Liver (tissue), 9 donors: ENCODE results near the gene SNAI3. TPM values are rescaled to one million over a fixed set of nuclear protein-coding genes. Genes with fewer than 3 reads are reported as not detected.

Source experiments
- DNase-seq: peaks from one replicate; pipeline ENCODE4 v3.0.0-alpha.2; 2017; ENCODE audit warnings: low spot score
- H3K27ac ChIP-seq, 2 donors: one replicate each; pipeline ENCODE4 v1.7.0; 2013; ENCODE audit warnings: inconsistent platforms in 2 of 2, low read length in 2 of 2, control low read depth in 1 of 2, low read depth in 1 of 2, mild to moderate bottlenecking in 1 of 2
- H3K27me3 ChIP-seq, 4 donors: one replicate each; pipeline versions ENCODE4 v1.6.1 to v1.7.0; 2013; ENCODE audit warnings: low read length in 3 of 4, inconsistent platforms in 1 of 4, mild to moderate bottlenecking in 1 of 4, moderate library complexity in 1 of 4; ENCODE audit not compliant: control insufficient read depth in 4 of 4, insufficient read depth in 4 of 4
- H3K36me3 ChIP-seq, 4 donors: one replicate each; pipeline versions ENCODE4 v1.6.1 to v1.7.0; 2013; ENCODE audit warnings: low read length in 3 of 4, mild to moderate bottlenecking in 3 of 4, low read depth in 1 of 4, moderate library complexity in 1 of 4; ENCODE audit not compliant: control insufficient read depth in 4 of 4, insufficient read depth in 3 of 4
- H3K4me1 ChIP-seq, 4 donors: one replicate each; pipeline versions ENCODE4 v1.6.1 to v1.7.0; 2013; ENCODE audit warnings: low read length in 3 of 4, mild to moderate bottlenecking in 3 of 4, moderate library complexity in 1 of 4; ENCODE audit not compliant: control insufficient read depth in 4 of 4, insufficient read depth in 4 of 4
- H3K4me3 ChIP-seq, 3 donors: one replicate each; pipeline versions ENCODE4 v1.6.1 to v1.7.0; 2013; ENCODE audit warnings: low read length in 3 of 3, control low read depth in 1 of 3, low read depth in 1 of 3, mild to moderate bottlenecking in 1 of 3
- H3K9ac ChIP-seq, 2 donors: one replicate each; pipeline ENCODE4 v1.7.0; 2013; ENCODE audit warnings: low read length in 2 of 2, mild to moderate bottlenecking in 2 of 2, moderate library complexity in 2 of 2, control low read depth in 1 of 2, low read depth in 1 of 2
- H3K9me3 ChIP-seq, 4 donors: one replicate each; pipeline versions ENCODE4 v1.6.1 to v1.7.0; 2013; ENCODE audit warnings: low read length in 3 of 4; ENCODE audit not compliant: control insufficient read depth in 4 of 4
- ATF3 ChIP-seq: IDR thresholded peaks from 2 replicates; pipeline ENCODE4 v1.6.1; 2016; ENCODE audit warnings: antibody characterized with exemption
- CTCF ChIP-seq: fragments of 150-350 bp; IDR thresholded peaks from 2 replicates; pipeline ENCODE4 v1.5.1; 2017; ENCODE audit warnings: improper control_type of control experiment, low read depth, low read length; ENCODE audit not compliant: missing input control
- EGR1 ChIP-seq, 2 donors: IDR thresholded peaks; 2 replicates each; pipeline ENCODE4 v1.6.1; 2016 to 2018; ENCODE audit warnings: antibody characterized with exemption in 2 of 2, low read depth in 2 of 2
- FOXA1 ChIP-seq: IDR thresholded peaks from 2 replicates; pipeline ENCODE4 v1.6.1; 2016; ENCODE audit warnings: antibody characterized with exemption
- FOXA2 ChIP-seq: IDR thresholded peaks from 2 replicates; pipeline ENCODE4 v1.6.1; 2016; ENCODE audit warnings: antibody characterized with exemption
- GABPA ChIP-seq, 2 donors: IDR thresholded peaks in 1 of 2; conservative IDR thresholded peaks in 1 of 2; 2 replicates each; pipeline ENCODE4 v1.6.1; 2016; ENCODE audit warnings: antibody characterized with exemption in 2 of 2, mild to moderate bottlenecking in 1 of 2, moderate library complexity in 1 of 2
- HNF4A ChIP-seq, 2 donors: conservative IDR thresholded peaks; 2 replicates each; pipeline ENCODE4 v1.6.1; 2016; ENCODE audit warnings: antibody characterized with exemption in 2 of 2, mild to moderate bottlenecking in 2 of 2
- HNF4G ChIP-seq: IDR thresholded peaks from 2 replicates; pipeline ENCODE4 v1.6.1; 2016; ENCODE audit warnings: antibody characterized with exemption
- JUND ChIP-seq, 2 donors: IDR thresholded peaks; 2 replicates each; pipeline ENCODE4 v1.6.1; 2016; ENCODE audit warnings: antibody characterized with exemption in 2 of 2
- MAX ChIP-seq: IDR thresholded peaks from 2 replicates; pipeline ENCODE4 v1.6.1; 2016; ENCODE audit warnings: antibody characterized with exemption
- NR2F2 ChIP-seq: IDR thresholded peaks from 2 replicates; pipeline ENCODE4 v1.6.1; 2016; ENCODE audit warnings: antibody characterized with exemption
- RAD21 ChIP-seq, 2 donors: IDR thresholded peaks; 2 replicates each; pipeline ENCODE4 v1.6.1; 2016; ENCODE audit warnings: antibody characterized with exemption in 2 of 2, mild to moderate bottlenecking in 2 of 2
- REST ChIP-seq: IDR thresholded peaks from 2 replicates; pipeline ENCODE4 v1.6.1; 2016; ENCODE audit warnings: antibody characterized with exemption, mild to moderate bottlenecking
- RXRA ChIP-seq, 2 donors: IDR thresholded peaks; 2 replicates each; pipeline ENCODE4 v1.6.1; 2017 to 2018; ENCODE audit warnings: antibody characterized with exemption in 2 of 2, mild to moderate bottlenecking in 1 of 2
- SP1 ChIP-seq: IDR thresholded peaks from 2 replicates; pipeline ENCODE4 v1.6.1; 2018; ENCODE audit warnings: antibody characterized with exemption, mild to moderate bottlenecking
- TAF1 ChIP-seq: conservative IDR thresholded peaks from 2 replicates; pipeline ENCODE4 v1.6.1; 2016; ENCODE audit warnings: antibody characterized with exemption, mild to moderate bottlenecking
- YY1 ChIP-seq: IDR thresholded peaks from 2 replicates; pipeline ENCODE4 v1.6.1; 2016; ENCODE audit warnings: antibody characterized with exemption, mild to moderate bottlenecking
- ZBTB33 ChIP-seq: IDR thresholded peaks from 2 replicates; pipeline ENCODE4 v1.6.1; 2016; ENCODE audit warnings: antibody characterized with exemption
- WGBS: extraction: QIAGEN DNeasy Blood & Tissue Kit; methylation state at CpG from one replicate; pipeline ENCODE4 v1.1.7; 2013; 5-methylcytosine and 5-hydroxymethylcytosine counted together
- polyA plus RNA-seq, 2 donors: library from polyadenylated mRNA; stranded (reverse) in 1 of 2; unstranded in 1 of 2; fragments of 200-250 nt in 1 of 2; fragments of >200 nt in 1 of 2; fragmentation: Nextera tagmentation in 1 of 2; extraction: Ambion mirVana in 1 of 2; gene quantifications; one replicate each; pipeline versions ENCODE4 v1.2.1 to v1.2.3, GENCODE V29; 2013 to 2015
- total RNA-seq, 2 donors: library from RNA; depleted of rRNA; stranded (reverse); fragments of >200 nt; gene quantifications; one replicate each; pipeline ENCODE4 v1.2.3, GENCODE V29; 2014
- donor health status: healthy.
- donor health status: healthy.
- donor health status: healthy.
- donor health status: healthy.
- donor health status: healthy.

The SNAI3 gene
- total and polyA plus RNA-seq, 4 donors, result 0.05 to 0.48 (median 0.20) TPM

GRCh38 chr16:88713568-88714419 is 27.5 kb upstream of the SNAI3 start:
- Histone ChIP-seq H3K36me3 (peaks cover 10 to 53% (median 16%) of the 10 kb centered on the region in 4 donors), H3K9ac (no peak overlapping the region), H3K27me3 (no peaks in the 10 kb centered on the region), H3K4me1 (no peaks in the 10 kb centered on the region), H3K4me3 (no peak overlapping the region), H3K27ac (no peak overlapping the region), H3K9me3 (no peaks in the 10 kb centered on the region)
- 87% methylated on average over 30 of the region's 30 CpGs for WGBS
- DNase-seq, result no peak
- TF ChIP-seq YY1 (no peak), FOXA2 (no peak), HNF4G (no peak), REST (no peak), ATF3 (no peak), HNF4A (conservative IDR thresholded peaks at IDR 0.05) (no peak)

- 93% methylated on average over 15 of the region's 15 CpGs for WGBS
- Histone ChIP-seq H3K27ac (no peak overlapping the region), H3K27me3 (no peaks in the 10 kb centered on the region), H3K9ac (no peak overlapping the region), H3K4me1 (peaks cover 0 to 4% (median 0%) of the 10 kb centered on the region in 4 donors), H3K36me3 (peaks cover 8 to 46% (median 11%) of the 10 kb centered on the region in 4 donors), H3K9me3 (no peaks in the 10 kb centered on the region), H3K4me3 (no peak overlapping the region)
- TF ChIP-seq GABPA (IDR thresholded peaks at IDR 0.05 in 1 of 2, conservative IDR thresholded peaks at IDR 0.05 in 1 of 2) (no peak), JUND (IDR thresholded peaks at IDR 0.05) (no peak), NR2F2 (no peak), RAD21 (IDR thresholded peaks at IDR 0.05) (no peak), ZBTB33 (no peak), YY1 (no peak), TAF1 (no peak), EGR1 (IDR thresholded peaks at IDR 0.05; ENCODE audit: low read depth in 2 of 2) (no peak), CTCF (no peak), FOXA2 (no peak), HNF4G (no peak), RXRA (IDR thresholded peaks at IDR 0.05) (no peak), REST (no peak), SP1 (no peak), ATF3 (no peak), HNF4A (conservative IDR thresholded peaks at IDR 0.05) (no peak), MAX (no peak), FOXA1 (no peak)
- DNase-seq, result no peak
Measured at GRCh38 chr16:88713054-88713453, 26.7 kb upstream of the SNAI3 start.
